BE2C (cell line): ENCODE results near the gene NCAM2.

Experiments used
- DNase-seq: peaks from one replicate; pipeline ENCODE4 v3.0.0-alpha.2; 2020
- H3K27me3 ChIP-seq: fragments of 250-450 bp; sonication (Bioruptor Pico); 2 replicates; pipeline ENCODE4 v1.5.1; 2020; ENCODE audit warnings: mild to moderate bottlenecking
- H3K36me3 ChIP-seq: fragments of 250-450 bp; sonication (Bioruptor Pico); 2 replicates; pipeline ENCODE4 v1.5.1; 2020; ENCODE audit warnings: mild to moderate bottlenecking
- H3K4me1 ChIP-seq: fragments of 250-450 bp; sonication (Bioruptor Pico); 2 replicates; pipeline ENCODE4 v1.5.1; 2020
- H3K4me3 ChIP-seq: 2 replicates; pipeline ENCODE4 v1.5.1; 2011; ENCODE audit warnings: low read depth, low read length
- H3K9me3 ChIP-seq: fragments of 250-450 bp; sonication (Bioruptor Pico); 2 replicates; pipeline ENCODE4 v1.5.1; 2020
- TF ChIP-seq, protein P1 (sequence below): IDR thresholded peaks from 2 replicates; pipeline ENCODE4 v1.5.1; 2012; ENCODE audit warnings: mild to moderate bottlenecking, low read depth, low read length

The NCAM2 gene

DNA sequence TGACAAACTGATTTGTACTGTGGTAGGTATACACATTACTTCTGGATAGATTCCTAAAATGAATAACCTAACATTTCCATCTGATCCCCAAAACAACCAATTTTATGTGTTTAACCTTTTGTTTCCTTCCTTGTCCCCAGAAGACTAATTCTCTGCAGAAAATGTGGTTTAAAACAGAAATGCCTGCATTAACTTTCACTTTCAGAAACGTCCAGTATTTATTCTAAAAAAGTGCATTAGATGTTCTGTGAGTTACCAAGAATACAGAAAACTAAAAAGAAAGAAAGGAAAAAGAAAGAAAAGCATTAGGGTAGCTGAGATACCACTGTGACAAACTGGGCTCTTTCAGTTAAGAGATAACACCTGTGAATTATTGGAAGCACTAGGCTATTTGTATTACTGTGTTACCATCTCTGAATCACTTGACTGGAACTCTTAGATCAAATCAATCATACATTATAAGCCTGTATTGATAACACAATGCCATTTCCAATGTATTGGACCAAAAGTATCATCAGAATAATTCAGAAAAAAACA is 177.7 kb downstream of the NCAM2 start:
- Histone ChIP-seq H3K4me3 (no peak overlapping the region), H3K27me3 (no peaks in the 10 kb centered on the region), H3K4me1 (no peaks in the 10 kb centered on the region; the same call in 1 of the 2 replicates), H3K36me3 (no peaks in the 10 kb centered on the region), H3K9me3 (no peaks in the 10 kb centered on the region)
- DNase-seq, result no peak
- TF ChIP-seq, protein P1, sequence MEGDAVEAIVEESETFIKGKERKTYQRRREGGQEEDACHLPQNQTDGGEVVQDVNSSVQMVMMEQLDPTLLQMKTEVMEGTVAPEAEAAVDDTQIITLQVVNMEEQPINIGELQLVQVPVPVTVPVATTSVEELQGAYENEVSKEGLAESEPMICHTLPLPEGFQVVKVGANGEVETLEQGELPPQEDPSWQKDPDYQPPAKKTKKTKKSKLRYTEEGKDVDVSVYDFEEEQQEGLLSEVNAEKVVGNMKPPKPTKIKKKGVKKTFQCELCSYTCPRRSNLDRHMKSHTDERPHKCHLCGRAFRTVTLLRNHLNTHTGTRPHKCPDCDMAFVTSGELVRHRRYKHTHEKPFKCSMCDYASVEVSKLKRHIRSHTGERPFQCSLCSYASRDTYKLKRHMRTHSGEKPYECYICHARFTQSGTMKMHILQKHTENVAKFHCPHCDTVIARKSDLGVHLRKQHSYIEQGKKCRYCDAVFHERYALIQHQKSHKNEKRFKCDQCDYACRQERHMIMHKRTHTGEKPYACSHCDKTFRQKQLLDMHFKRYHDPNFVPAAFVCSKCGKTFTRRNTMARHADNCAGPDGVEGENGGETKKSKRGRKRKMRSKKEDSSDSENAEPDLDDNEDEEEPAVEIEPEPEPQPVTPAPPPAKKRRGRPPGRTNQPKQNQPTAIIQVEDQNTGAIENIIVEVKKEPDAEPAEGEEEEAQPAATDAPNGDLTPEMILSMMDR, result no peak

DNA sequence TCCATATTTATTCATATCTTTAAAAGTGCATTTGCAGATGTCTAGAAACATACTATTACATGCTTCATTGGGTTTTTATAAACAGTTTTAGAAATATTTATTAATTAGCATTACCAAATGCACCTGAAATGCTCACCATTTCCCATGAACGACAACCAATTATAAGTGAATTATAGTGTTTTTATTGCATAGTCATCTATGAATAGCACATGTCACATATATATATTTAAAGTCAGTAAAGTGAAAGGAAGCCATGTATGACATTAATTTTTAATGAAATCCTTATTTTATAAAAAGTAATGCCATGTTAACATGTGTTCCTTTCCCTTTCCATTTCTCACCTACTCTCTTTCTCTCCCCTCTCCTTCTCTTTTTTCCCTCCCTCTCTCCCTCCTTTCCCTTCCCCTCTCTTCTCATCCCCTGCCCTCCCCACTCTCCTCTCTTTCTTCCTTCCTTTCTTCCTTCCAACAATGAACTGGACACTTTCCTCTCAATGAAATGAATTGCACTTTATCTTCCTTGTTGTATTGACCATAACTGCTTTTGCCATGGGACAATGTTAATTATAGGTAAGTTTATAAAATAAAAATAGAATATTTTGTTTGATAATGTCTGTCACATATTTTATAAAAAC is 179.3 kb downstream of the NCAM2 start:
- TF ChIP-seq, protein P1, result no peak

DNA sequence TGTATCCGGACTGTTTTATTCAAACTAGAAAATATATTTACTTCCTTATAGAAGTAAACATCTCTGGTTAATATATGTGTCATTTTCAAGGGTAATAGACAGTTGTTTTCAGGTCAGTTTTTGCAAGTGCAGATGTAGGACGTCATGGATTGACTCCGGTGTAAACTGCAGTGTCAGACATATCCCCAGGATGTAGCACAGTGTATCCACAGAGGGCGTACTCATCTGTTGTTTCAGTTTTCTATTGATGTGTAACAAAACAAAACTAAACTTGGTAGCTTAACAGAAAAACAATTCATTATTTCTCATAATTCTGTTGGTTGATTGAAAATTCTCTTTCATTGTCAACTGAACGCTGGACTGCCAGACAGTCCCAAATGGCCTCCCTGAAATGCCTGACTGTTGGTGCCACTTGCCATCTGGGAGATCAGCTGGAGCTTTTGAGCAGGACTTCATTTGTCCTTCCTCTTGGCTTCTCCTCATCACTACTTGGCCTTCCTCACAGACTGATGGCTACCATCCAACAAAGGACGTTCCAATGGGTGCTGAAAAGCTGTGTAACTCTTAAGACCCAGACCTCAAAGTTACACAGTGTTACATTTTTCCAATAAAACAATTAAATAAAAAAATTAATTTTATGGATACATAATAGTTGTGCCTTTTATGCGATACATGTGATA is 181.6 kb downstream of the NCAM2 start:
- Histone ChIP-seq H3K4me3 (no peak overlapping the region), H3K27me3 (no peaks in the 10 kb centered on the region), H3K36me3 (no peaks in the 10 kb centered on the region), H3K4me1 (peaks cover 13% of the 10 kb centered on the region), H3K9me3 (no peaks in the 10 kb centered on the region)
- TF ChIP-seq, protein P1, result 0 out of 2 replicates have a peak, but pooled peaks have one; percentile 8
- no peak for DNase-seq

More for the DNA sequence above, 179.3 kb downstream of the NCAM2 start:
- Histone ChIP-seq H3K4me1 (peaks cover 4% of the 10 kb centered on the region), H3K9me3 (no peaks in the 10 kb centered on the region), H3K27me3 (no peaks in the 10 kb centered on the region), H3K36me3 (no peaks in the 10 kb centered on the region), H3K4me3 (no peak overlapping the region)
- DNase-seq, result no peak

DNA sequence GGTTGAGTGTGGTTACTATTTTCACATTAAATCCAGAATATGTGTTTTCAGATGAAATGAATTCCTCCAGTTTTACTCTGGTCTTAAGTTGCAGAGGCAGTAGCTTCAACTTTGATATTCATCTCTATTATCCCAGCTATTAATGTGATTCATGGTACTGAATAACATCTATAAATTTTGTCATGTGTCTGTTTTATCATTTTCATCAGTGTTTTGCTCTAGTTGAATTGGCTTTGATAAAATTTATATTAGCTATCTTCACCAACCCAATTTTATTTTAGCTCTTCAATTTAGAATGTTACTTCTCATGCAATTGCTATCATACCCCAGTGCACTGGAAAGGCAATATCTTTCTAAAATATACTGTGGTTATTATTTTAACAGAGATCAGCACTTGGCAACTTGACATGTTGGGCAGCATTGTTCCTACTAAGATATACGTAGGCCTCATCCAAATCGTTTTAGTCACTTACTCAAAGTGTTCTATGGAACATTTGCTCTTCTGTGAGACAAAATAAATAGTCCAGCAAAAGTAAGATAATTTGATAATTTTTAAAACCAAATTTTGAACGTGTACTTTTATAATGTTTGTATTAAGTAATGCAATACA is 184.3 kb downstream of the NCAM2 start:
- H3K9me3 ChIP-seq, result no peaks in the 10 kb centered on the region
- no peaks in the 10 kb centered on the region for H3K27me3 ChIP-seq
- no peak overlapping the region for H3K4me3 ChIP-seq
- no peaks in the 10 kb centered on the region for H3K36me3 ChIP-seq
- DNase-seq, result no peak
- peaks cover 13% of the 10 kb centered on the region for H3K4me1 ChIP-seq
- TF ChIP-seq, protein P1, result no peak

DNA sequence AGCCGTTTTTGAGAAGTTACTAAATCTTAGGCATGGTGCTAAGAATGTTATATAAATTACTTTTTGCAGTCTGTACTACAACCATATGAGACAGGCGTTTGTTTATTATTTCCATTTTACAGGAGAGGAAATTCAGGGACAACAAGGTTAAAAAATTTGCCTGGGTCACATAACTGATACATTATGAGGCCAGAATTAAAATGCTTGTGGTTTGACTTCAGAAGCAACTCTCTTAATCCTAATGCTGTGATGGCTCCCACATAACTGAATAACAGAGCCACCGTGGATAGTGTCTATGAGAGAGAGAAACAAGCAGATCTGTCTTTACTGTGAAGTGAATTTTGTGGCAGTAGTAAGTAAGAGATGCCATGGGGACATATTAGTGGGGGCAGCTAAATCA is 184.9 kb downstream of the NCAM2 start:
- TF ChIP-seq, protein P1, result no peak
- no peak for DNase-seq

More for the DNA sequence above, 184.9 kb downstream of the NCAM2 start:
- no peaks in the 10 kb centered on the region for H3K9me3 ChIP-seq
- peaks cover 13% of the 10 kb centered on the region for H3K4me1 ChIP-seq
- H3K36me3 ChIP-seq, result no peaks in the 10 kb centered on the region
- H3K27me3 ChIP-seq, result no peaks in the 10 kb centered on the region
- no peak overlapping the region for H3K4me3 ChIP-seq
